IMR-90 (cell line): Measurements from ENCODE around the gene ACAD10. TPM values are rescaled to one million over a fixed set of nuclear protein-coding genes. Genes with fewer than 3 reads are reported as not detected.

Source experiments
- ATAC-seq: fragments of 200-7000 bp; cut with Tn5 transposase; 2 replicates; pipeline ENCODE4 v1.9.1; 2020; ENCODE audit warnings: low read depth, mild to moderate bottlenecking, moderate library complexity
- BruUV-seq: library from RNA; stranded (reverse); fragments of 400-500 nt; replicated peaks from 2 replicates; lab custom pipeline; 2021; lab: Mats Ljungman, UMichigan
- CTCF ChIA-PET: fragments of 300-600 bp; formaldehyde crosslinking; extraction: SDS; loops from one replicate; lab custom pipeline; 2021; ENCODE audit warnings: antibody characterized with exemption; lab: Yijun Ruan, JAX
- POLR2A ChIA-PET: fragments of 300-600 bp; sonication (Branson Sonifier 250); formaldehyde crosslinking; loops from one replicate; lab custom pipeline; 2022; ENCODE audit warnings: antibody characterized with exemption; ENCODE audit not compliant: unreplicated experiment; lab: Charles Lee
- DNase-seq: peaks from one replicate; pipeline ENCODE4 v3.0.0; 2013
- H2AFZ ChIP-seq: replicated peaks from 2 replicates; pipeline ENCODE3; 2013; ENCODE audit warnings: low read length, mild to moderate bottlenecking; ENCODE audit not compliant: poor library complexity
- H2AK5ac ChIP-seq: 2 replicates; pipeline ENCODE4 v1.6.1; 2013; ENCODE audit warnings: low read depth, low read length, inconsistent platforms
- H2AK9ac ChIP-seq: replicated peaks from 2 replicates; pipeline ENCODE3; 2013; ENCODE audit warnings: mild to moderate bottlenecking, low read depth, low read length, moderate library complexity; ENCODE audit not compliant: poor library complexity
- H2BK120ac ChIP-seq: 2 replicates; pipeline ENCODE4 v1.6.1; 2013; ENCODE audit warnings: low read depth, low read length, inconsistent platforms
- H2BK15ac ChIP-seq: 3 replicates; pipeline ENCODE4 v1.6.1; 2013; ENCODE audit warnings: low read depth, low read length, inconsistent platforms
- H2BK20ac ChIP-seq: 2 replicates; pipeline ENCODE4 v1.6.1; 2013; ENCODE audit warnings: low read depth, mild to moderate bottlenecking, inconsistent platforms, low read length, moderate library complexity
- H2BK5ac ChIP-seq: 2 replicates; pipeline ENCODE4 v1.6.1; 2013; ENCODE audit warnings: mild to moderate bottlenecking, low read depth, low read length, inconsistent platforms; ENCODE audit not compliant: poor library complexity, severe bottlenecking
- H3K14ac ChIP-seq: replicated peaks from 2 replicates; pipeline ENCODE4 v1.6.1; 2013; ENCODE audit warnings: low read depth, low read length, inconsistent platforms
- H3K18ac ChIP-seq: 2 replicates; pipeline ENCODE4 v1.6.1; 2013; ENCODE audit warnings: low read depth, low read length, control low read depth
- H3K23ac ChIP-seq: 2 replicates; pipeline ENCODE4 v1.6.1; 2013; ENCODE audit warnings: low read depth, low read length, inconsistent platforms
- H3K27ac ChIP-seq: 2 replicates; pipeline ENCODE4 v1.5.1; 2013; ENCODE audit warnings: mild to moderate bottlenecking, control low read depth, low read length; ENCODE audit not compliant: insufficient read depth
- H3K27me3 ChIP-seq: 2 replicates; pipeline ENCODE4 v1.6.1; 2013; ENCODE audit warnings: low read length; ENCODE audit not compliant: control insufficient read depth, insufficient read depth
- H3K36me3 ChIP-seq: 2 replicates; pipeline ENCODE4 v1.6.1; 2013; ENCODE audit warnings: low read length, mixed read lengths; ENCODE audit not compliant: control insufficient read depth, insufficient read depth
- H3K4ac ChIP-seq: 2 replicates; pipeline ENCODE4 v1.6.1; 2013; ENCODE audit warnings: low read depth, low read length, inconsistent platforms
- H3K4me1 ChIP-seq: 2 replicates; pipeline ENCODE4 v1.6.1; 2013; ENCODE audit warnings: low read length, mixed read lengths; ENCODE audit not compliant: control insufficient read depth, insufficient read depth
- H3K4me2 ChIP-seq: 2 replicates; pipeline ENCODE4 v1.6.1; 2013; ENCODE audit warnings: low read depth, mild to moderate bottlenecking, control low read depth, low read length, moderate library complexity
- H3K4me3 ChIP-seq: 2 replicates; pipeline ENCODE4 v1.5.1; 2013; ENCODE audit warnings: low read depth, mild to moderate bottlenecking, control low read depth, low read length, moderate library complexity; ENCODE audit not compliant: insufficient read depth
- H3K56ac ChIP-seq: 2 replicates; pipeline ENCODE4 v1.6.1; 2013; ENCODE audit warnings: low read length, inconsistent platforms; ENCODE audit not compliant: insufficient read depth; ENCODE audit errors: extremely low read depth
- H3K79me1 ChIP-seq, 2 experiments: 2 replicates each; pipeline ENCODE4 v1.6.1; 2013; ENCODE audit warnings: low read length in 2 of 2, inconsistent platforms in 1 of 2, low read depth in 1 of 2
- H3K9ac ChIP-seq: 2 replicates; pipeline ENCODE4 v1.6.1; 2013; ENCODE audit warnings: low read depth, low read length, control low read depth
- H3K9me1 ChIP-seq: 2 replicates; pipeline ENCODE4 v1.6.1; 2013; ENCODE audit warnings: low read length, inconsistent platforms; ENCODE audit not compliant: insufficient read depth
- H3K9me3 ChIP-seq: 2 replicates; pipeline ENCODE4 v1.6.1; 2013; ENCODE audit warnings: low read length; ENCODE audit not compliant: control insufficient read depth, insufficient read depth
- H4K20me1 ChIP-seq: 2 replicates; pipeline ENCODE4 v1.6.1; 2013; ENCODE audit warnings: low read length, inconsistent platforms; ENCODE audit not compliant: insufficient read depth
- H4K5ac ChIP-seq: 2 replicates; pipeline ENCODE4 v1.6.1; 2013; ENCODE audit warnings: mild to moderate bottlenecking, low read depth, low read length, control low read depth
- H4K8ac ChIP-seq, 2 experiments: 2 replicates each; pipeline ENCODE4 v1.6.1; 2013; ENCODE audit warnings: low read depth in 2 of 2, low read length in 2 of 2, control low read depth in 1 of 2, inconsistent platforms in 1 of 2
- H4K91ac ChIP-seq: 2 replicates; pipeline ENCODE4 v1.6.1; 2013; ENCODE audit warnings: low read depth, low read length, inconsistent platforms; ENCODE audit not compliant: insufficient read depth
- BHLHE40 ChIP-seq: fragments of 150-350 bp; IDR thresholded peaks from 2 replicates; pipeline ENCODE4 v1.6.1; 2016; ENCODE audit warnings: mild to moderate bottlenecking, low read depth, low read length
- POLR2A ChIP-seq: IDR thresholded peaks from 2 replicates; pipeline ENCODE4 v1.6.1; 2012; ENCODE audit warnings: mild to moderate bottlenecking, low read depth, low read length
- RCOR1 ChIP-seq: IDR thresholded peaks from 2 replicates; pipeline ENCODE4 v1.6.1; 2012; ENCODE audit warnings: mild to moderate bottlenecking, low read length, improper control_type of control experiment; ENCODE audit not compliant: insufficient replicate concordance
- SMC3 ChIP-seq: fragments of 150-350 bp; IDR thresholded peaks from 2 replicates; pipeline ENCODE4 v1.6.1; 2016; ENCODE audit warnings: low read depth, mild to moderate bottlenecking, antibody characterized with exemption, low read length, moderate library complexity
- WGBS, 2 experiments: methylation state at CpG; one replicate each; pipeline versions ENCODE4 v1.1.5 to v1.1.7; 2013; ENCODE audit warnings: missing lambda C conversion rate in 2 of 2; ENCODE audit not compliant: insufficient read length in 1 of 2; ENCODE audit errors: extremely low coverage in 2 of 2; 5-methylcytosine and 5-hydroxymethylcytosine counted together
- dilution Hi-C: fragments of 300-500 bp; cut with HindIII; formaldehyde crosslinking; loops from one replicate; pipeline ENCODE4 v1.14.3; 2018; ENCODE audit warnings: low sequenced_read_pairs; ENCODE audit not compliant: unreplicated experiment
- in situ Hi-C: fragments of 300-500 bp; cut with MboI; formaldehyde crosslinking; loops from 3 replicates; pipeline ENCODE4 v1.14.3; 2019; ENCODE audit warnings: low sequenced_read_pairs, inconsistent platforms, mixed read lengths
- intact Hi-C: fragments of 100-400 bp; cut with micrococcal nuclease; formaldehyde crosslinking; loops from 2 replicates; pipeline ENCODE4 v1.10.0; 2022
- polyA plus RNA-seq, 3 experiments: library from polyadenylated mRNA; depleted of rRNA; stranded (reverse); fragments of >200 nt; gene quantifications; 2 replicates each; pipeline ENCODE4 v1.2.3, GENCODE V29; 2012; ENCODE audit warnings: low replicate concordance in 1 of 3
- total RNA-seq: library from RNA; depleted of rRNA; stranded (reverse); fragments of >200 nt; gene quantifications from 2 replicates; pipeline ENCODE4 v1.2.3, GENCODE V29; 2012
- TF ChIP-seq, protein P1 (sequence below): fragments of 150-350 bp; IDR thresholded peaks from 2 replicates; pipeline ENCODE4 v1.6.1; 2017; ENCODE audit warnings: mild to moderate bottlenecking, antibody characterized with exemption, low read length, low read depth
- TF ChIP-seq, protein P2 (sequence below): fragments of 150-350 bp; IDR thresholded peaks from 2 replicates; pipeline ENCODE4 v1.6.1; 2016; ENCODE audit warnings: low read depth, mild to moderate bottlenecking, low read length, moderate library complexity, borderline replicate concordance

Gene ACAD10
- total and polyA plus RNA-seq, 2 of the 4 experiments (the other 2 are of a cell fraction): 12.4 to 21.0 TPM

DNA sequence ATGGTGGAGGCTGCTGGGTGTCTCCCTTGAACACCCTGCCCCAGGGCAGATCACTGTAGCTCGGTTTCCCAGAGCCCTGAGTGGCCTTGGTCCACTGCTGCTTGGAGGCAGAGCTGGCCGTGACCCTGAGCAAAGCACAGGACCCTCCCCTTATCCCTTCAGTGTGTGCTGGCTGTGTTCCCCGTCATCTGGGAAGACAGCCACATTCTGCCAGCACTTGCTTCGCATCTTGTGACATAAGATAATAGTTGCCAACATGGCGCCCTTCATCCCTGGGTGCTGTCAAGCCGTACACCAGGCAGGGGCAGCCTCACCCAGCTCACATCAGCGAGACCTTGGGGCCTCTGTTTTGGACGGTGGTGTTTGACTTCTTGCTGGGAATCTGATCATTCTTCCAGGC is 68.8 kb downstream of the ACAD10 start:
- ChIA-PET CTCF (interaction anchor here (0.6 to 3.3 kb wide), 3 partner anchors 33 to 60 kb away, joined by 4 to 17 read pairs (median 6); no protein-coding TSS in a partner anchor), POLR2A (no interaction called here)
- no peak overlapping the region for H2BK5ac ChIP-seq

More for the DNA sequence above, 68.8 kb downstream of the ACAD10 start:
- BruUV-seq: no TSS peak
- H4K20me1 ChIP-seq: peaks cover 5% of the 10 kb centered on the region; the same call in 1 of the 2 replicates
- no peak overlapping the region for H2BK20ac ChIP-seq
- H3K27me3 ChIP-seq: no peaks in the 10 kb centered on the region
- H3K4ac ChIP-seq: no peak overlapping the region
- H3K9me1 ChIP-seq: no peaks in the 10 kb centered on the region
- H3K4me3 ChIP-seq: no peak overlapping the region
- TF ChIP-seq RCOR1: no peak
- TF ChIP-seq BHLHE40: no peak
- no peak for TF ChIP-seq SMC3
- TF ChIP-seq, protein P1, sequence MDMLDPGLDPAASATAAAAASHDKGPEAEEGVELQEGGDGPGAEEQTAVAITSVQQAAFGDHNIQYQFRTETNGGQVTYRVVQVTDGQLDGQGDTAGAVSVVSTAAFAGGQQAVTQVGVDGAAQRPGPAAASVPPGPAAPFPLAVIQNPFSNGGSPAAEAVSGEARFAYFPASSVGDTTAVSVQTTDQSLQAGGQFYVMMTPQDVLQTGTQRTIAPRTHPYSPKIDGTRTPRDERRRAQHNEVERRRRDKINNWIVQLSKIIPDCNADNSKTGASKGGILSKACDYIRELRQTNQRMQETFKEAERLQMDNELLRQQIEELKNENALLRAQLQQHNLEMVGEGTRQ: no peak
- no peak for TF ChIP-seq POLR2A
- TF ChIP-seq, protein P2, sequence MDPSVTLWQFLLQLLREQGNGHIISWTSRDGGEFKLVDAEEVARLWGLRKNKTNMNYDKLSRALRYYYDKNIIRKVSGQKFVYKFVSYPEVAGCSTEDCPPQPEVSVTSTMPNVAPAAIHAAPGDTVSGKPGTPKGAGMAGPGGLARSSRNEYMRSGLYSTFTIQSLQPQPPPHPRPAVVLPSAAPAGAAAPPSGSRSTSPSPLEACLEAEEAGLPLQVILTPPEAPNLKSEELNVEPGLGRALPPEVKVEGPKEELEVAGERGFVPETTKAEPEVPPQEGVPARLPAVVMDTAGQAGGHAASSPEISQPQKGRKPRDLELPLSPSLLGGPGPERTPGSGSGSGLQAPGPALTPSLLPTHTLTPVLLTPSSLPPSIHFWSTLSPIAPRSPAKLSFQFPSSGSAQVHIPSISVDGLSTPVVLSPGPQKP: no peak
- H3K4me2 ChIP-seq: no peak overlapping the region
- H3K27ac ChIP-seq: no peak overlapping the region
- no peak overlapping the region for H3K23ac ChIP-seq
- peaks cover 21% of the 10 kb centered on the region for H3K36me3 ChIP-seq
- no peak overlapping the region for H4K8ac ChIP-seq
- H3K9ac ChIP-seq: no peak overlapping the region
- 66% methylated on average over 3 of the region's 8 CpGs; no CpG with 5 or more reads in 1 of the 2 experiments for WGBS, 2 experiments
- no peak overlapping the region for H2AK5ac ChIP-seq
- in situ Hi-C loops: loop anchor here (5.0 kb wide), 1 partner anchor 58 kb away; no protein-coding TSS in a partner anchor
- no peak overlapping the region for H3K14ac ChIP-seq
- H3K4me1 ChIP-seq: peaks cover 14% of the 10 kb centered on the region; the same call in 1 of the 2 replicates
- dilution Hi-C loops: no loop called here
- DNase-seq (no peak), ATAC-seq (no peak)
- no peak overlapping the region for H2BK120ac ChIP-seq
- H3K79me1 ChIP-seq: no peaks in the 10 kb centered on the region
- H4K91ac ChIP-seq: no peak overlapping the region
- no peaks in the 10 kb centered on the region for H3K9me3 ChIP-seq
- H3K56ac ChIP-seq: no peak overlapping the region
- no peak overlapping the region for H2AK9ac ChIP-seq
- no peak overlapping the region for H2BK15ac ChIP-seq
- no peak overlapping the region for H3K18ac ChIP-seq
- H2AFZ ChIP-seq: peak overlapping the region; percentile 27
- no peak overlapping the region for H4K5ac ChIP-seq
- intact Hi-C loops: no loop called here
